ENCODE data around the gene IFFO2. TPM values are rescaled to one million over a fixed set of nuclear protein-coding genes. Genes with fewer than 3 reads are reported as not detected.

IFFO2 gene
- total RNA-seq, 2 donors from 2014 or later, result 5.4 to 14.7 TPM

- peak; percentile 50 to 69 for DNase-seq
- peak; percentile 44 for ATAC-seq
- intact Hi-C loops (cut with DNase I, micrococcal nuclease), result no loop called here
These were observed 30.0 kb downstream of the IFFO2 start for GRCh38 chr1:18926315-18927081.

DNA sequence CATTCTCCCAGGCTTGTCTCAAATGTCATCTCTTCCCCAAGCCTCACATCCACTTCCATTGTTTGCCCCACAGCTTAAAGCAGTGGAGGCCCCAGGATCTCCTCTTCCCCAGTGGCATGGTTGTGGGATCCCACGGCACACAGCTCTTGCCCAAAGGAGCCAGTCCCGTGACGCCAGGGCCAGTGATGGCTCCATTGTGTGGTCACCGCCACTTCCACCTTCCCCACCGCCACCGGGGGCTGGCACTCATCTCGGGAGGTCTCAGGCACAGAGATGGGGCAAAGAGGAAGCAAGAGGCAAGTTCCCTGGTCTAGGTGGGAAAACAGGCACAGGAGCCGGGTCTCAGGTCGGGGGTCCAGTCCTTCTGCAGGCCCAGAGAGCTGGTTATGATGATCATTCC, 31.2 kb downstream of the IFFO2 start:
- intact Hi-C loops (cut with DNase I, micrococcal nuclease), result no loop called here
- ATAC-seq, result no peak
- no peak for DNase-seq

DNA sequence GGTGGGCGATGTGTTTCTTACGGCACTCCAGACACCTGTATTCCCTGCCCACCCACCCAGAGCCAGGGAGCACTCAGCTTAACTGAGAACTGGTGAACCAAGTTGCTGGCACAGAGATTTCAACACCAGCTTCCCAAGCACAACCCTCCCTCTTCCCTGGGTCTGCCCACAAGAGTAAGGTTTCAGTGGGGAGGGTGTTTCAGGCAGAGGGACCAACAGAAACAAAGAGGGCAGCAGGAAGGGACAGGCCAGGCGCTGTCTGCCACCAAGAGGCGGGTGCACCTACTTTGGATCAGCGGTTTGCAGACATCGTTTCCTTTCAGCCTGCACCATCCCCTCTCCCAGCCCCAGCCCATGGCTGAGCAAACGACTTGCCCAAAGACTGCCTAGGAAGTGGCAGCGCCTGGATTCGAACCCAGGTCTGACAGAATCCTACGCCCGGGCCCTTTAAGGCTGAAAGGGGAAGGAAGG, 32.2 kb downstream of the IFFO2 start:
- ATAC-seq, result no peak
- intact Hi-C loops (cut with DNase I, micrococcal nuclease), result no loop called here
- no peak for DNase-seq

DNA sequence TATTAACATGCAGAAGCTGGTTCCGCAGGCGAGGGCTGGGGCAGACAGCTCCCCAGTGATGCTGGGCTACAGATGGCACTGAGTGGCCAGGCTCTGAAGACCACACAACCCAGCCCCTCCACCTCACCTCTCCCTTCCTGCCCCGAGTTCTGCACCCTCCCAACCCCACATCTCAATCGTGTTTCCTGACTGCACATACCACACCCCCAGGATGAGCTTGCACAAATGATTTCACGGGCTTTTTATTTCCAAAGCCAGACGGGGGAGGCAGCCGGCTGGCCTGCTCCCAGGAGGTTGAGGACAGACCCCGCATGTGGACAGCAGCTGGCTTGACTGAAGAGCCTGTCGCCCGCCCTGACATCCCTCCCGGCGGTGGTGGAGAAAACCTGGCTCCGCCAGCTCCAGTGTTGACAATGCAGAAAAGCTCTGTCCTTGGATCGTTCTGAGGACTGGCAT, 32.7 kb downstream of the IFFO2 start:
- no peak for DNase-seq
- ATAC-seq, result no peak
- intact Hi-C loops (cut with DNase I, micrococcal nuclease), result no loop called here

- intact Hi-C loops (cut with DNase I, micrococcal nuclease), result no loop called here
- DNase-seq (no peak), ATAC-seq (no peak)
These were observed 33.4 kb downstream of the IFFO2 start for GRCh38 chr1:18922848-18923755.

- DNase-seq (peak; percentile 37 to 76), ATAC-seq (peak; percentile 48)
- intact Hi-C loops (cut with DNase I, micrococcal nuclease), result no loop called here
These were observed 34.2 kb downstream of the IFFO2 start for GRCh38 chr1:18922319-18922726.

DNA sequence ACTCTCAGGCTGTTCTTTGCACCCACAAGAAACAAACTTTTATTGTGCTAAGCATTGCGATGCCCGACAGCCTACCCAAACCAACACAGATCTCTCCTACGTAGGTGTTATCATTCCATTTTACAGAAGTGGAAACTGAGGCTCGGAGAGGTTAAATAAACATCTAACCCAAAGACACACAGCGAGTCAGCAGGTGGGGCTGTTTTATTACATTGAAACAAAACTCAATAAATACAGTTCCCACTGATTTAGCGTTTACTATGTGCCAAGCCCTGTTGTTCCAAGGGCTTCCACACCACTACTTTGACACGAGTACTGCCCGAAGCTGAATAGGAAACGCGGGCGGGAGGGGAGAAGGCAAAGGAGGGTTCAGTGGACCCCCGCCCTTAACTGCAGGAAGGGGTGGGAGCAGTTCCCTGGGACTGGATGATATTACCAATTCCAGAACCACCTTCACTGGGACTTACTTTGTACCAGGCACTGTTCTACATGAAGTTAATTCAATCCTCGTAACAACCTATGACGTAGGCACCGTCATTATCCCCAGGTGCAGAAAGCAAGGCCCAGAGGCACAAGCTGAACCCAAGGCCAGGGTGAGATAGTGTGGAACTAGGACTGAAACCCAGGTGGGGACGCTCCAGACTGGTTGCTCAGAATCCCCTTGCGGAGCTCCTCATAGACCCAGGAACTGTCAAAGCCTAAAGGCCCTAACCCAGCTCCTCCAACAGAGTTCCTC, 34.8 kb downstream of the IFFO2 start:
- no peak for DNase-seq
- ATAC-seq, result peak; percentile 64
- intact Hi-C loops (cut with DNase I, micrococcal nuclease), result no loop called here

DNA sequence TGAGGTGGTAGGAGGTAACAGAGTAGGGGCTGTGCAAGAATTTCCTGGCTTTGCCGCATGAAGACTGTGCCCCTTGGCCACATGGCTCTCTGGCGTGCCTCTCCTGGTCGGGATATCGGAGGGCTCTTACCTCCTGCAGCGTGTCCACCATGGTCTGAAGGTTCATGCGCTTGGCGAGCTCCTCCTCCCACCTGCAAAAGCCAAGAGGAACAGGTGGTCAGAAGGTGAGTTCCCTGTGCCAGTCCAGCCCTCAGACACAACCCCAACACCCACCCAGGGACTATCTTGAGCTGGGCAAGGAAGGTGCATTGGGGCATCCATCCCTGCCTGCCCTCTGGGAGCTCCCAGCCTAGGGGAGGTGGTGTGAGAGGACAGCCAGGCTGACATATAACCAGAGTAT, 35.5 kb downstream of the IFFO2 start:
- DNase-seq (no peak), ATAC-seq (no peak)
- intact Hi-C loops (cut with DNase I, micrococcal nuclease), result no loop called here

DNA sequence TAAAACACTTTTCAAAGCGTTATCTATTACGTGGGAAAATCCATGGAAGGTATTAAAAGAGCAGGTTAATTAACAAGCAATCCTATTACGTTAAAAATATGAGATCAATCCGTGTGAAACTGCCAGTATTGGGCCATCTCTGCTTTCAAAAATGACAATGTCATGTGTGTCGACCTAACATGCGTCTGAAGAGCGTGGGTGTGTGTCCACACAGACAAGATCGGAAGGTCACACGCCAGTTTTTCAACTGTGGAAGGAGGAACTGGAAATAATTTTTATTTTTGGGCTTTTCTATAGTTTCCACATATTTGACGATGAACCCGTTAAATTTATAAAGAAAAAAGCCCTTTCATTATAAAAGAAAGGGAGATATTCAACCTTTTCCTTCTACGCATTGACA, 36.5 kb downstream of the IFFO2 start:
- intact Hi-C loops (cut with DNase I, micrococcal nuclease), result loop anchor here in 1 of 2 donors (10.0 kb wide), 1 partner anchor 165 kb away; no protein-coding TSS in a partner anchor
- DNase-seq, result no peak
- ATAC-seq, result no peak

DNA sequence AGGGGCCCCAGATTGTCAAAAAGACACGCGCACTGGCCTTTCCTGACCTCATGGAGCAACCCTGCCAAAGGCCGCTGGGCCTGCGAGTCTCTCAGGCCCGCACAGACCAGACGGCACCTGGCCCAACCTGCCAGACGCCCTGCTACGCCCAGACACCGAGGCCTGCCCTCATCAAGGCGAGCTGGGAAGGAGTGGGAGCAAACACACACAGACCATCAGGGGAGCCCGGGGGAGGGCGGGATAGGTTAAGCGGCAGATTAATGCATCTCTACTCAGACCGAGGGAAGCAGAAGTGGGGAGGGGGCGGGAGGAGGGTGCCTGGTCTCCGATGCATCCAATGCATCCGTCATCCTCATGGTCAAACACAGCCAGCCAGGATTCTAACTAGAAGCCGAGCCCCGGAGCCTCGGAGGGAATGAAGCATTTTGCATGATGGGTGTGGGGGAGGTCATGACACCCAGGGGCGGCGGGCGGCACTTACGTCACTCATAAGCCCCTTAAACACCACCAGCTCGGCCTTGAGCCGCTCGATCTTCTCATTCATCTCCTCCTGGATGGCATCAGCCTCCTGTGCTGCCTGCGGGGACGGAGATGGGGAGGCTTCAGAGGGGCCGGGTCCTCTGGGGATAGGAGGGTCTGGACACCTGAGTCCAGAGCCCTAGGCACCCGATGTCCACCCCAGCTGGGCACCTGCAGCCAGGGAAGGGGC, 37.1 kb downstream of the IFFO2 start:
- intact Hi-C loops (cut with DNase I, micrococcal nuclease), result loop anchor here in 1 of 2 donors (10.0 kb wide), 1 partner anchor 165 kb away; no protein-coding TSS in a partner anchor
- DNase-seq (no peak), ATAC-seq (no peak)

- intact Hi-C loops (cut with DNase I, micrococcal nuclease), result loop anchor here in 1 of 2 donors (10.0 kb wide), 1 partner anchor 166 kb away; no protein-coding TSS in a partner anchor
- ATAC-seq, result no peak
- no peak for DNase-seq
These were observed 38.1 kb downstream of the IFFO2 start for GRCh38 chr1:18918417-18918816.

GRCh38 chr1:18917071-18917799, 39.2 kb downstream of the IFFO2 start:
- intact Hi-C loops (cut with DNase I, micrococcal nuclease), result loop anchor here in 1 of 2 donors (10.0 kb wide), 1 partner anchor 168 kb away; no protein-coding TSS in a partner anchor
- no peak for ATAC-seq
- no peak for DNase-seq

DNA sequence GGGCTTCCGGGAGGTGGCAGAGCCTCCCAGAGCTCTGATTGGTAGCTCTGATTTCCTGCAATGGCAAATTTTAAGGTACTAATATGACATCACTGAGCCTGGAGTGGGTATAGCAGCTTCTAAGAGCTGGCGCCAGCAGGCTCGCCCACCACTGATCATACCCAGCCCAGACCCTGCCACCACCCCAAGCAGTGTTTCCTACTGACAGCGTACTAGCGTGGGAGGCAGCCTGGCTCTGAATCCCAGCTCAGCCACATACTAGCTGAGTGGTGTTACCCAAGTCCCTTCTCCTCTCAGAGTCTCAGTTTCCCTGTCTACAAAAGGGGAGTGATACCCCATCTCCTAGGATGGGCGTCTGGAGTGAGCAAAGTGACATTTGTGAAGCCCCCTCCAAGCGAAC, 41.1 kb downstream of the IFFO2 start:
- DNase-seq (no peak), ATAC-seq (no peak)
- intact Hi-C loops (cut with DNase I, micrococcal nuclease), result loop anchor here in 1 of 2 donors (10.0 kb wide), 1 partner anchor 169 kb away; no protein-coding TSS in a partner anchor

DNA sequence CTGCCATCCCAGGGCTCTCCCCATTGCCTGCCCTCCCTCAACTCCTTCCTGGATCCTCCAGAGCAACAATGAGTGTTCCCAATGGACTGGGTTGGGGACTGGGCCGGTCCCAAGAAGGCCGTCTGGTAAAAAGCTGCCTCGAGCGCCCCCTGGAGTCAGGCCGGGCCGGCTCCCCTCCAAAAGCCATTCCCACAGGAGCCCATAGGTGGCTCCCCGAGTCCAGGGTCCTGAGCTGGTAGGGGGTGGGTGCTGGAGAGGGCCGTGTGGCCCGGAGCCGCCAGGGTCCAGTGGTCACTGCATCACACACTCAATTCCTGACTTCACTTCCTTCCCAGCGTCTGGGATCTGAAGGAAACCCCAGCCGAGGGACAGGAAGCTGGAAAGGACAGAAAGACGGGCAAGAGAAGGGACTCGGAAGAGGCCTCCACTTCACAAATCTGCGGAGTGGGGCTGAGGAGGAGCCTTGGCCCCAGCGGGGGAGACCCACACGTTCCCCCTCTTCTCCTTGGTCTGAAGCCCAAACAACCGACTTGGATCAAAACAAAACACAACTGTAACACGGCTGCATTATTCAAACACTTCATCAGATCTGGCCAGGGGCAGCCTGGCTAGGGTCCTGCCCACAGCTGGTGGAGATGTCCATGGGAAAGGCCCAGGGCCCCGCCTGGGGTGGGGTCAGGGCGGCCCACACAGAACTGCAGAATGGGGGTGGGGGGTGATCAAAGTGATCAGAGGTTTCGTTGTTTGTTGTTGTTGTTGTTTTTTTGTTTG, 43.2 kb downstream of the IFFO2 start:
- intact Hi-C loops (cut with DNase I, micrococcal nuclease), result loop anchor here (5.0 to 10.0 kb wide), 2 partner anchors 49 to 172 kb away; no protein-coding TSS in a partner anchor
- ATAC-seq, result peak; percentile 87
- peak; percentile 62 to 84 for DNase-seq

- ATAC-seq (no peak), DNase-seq (no peak)
- intact Hi-C loops (cut with DNase I, micrococcal nuclease), result loop anchor here (5.0 to 10.0 kb wide), 2 partner anchors 50 to 172 kb away; no protein-coding TSS in a partner anchor
These were observed 43.9 kb downstream of the IFFO2 start for GRCh38 chr1:18912550-18912949.

GRCh38 chr1:18908911-18909771, 47.3 kb downstream of the IFFO2 start:
- intact Hi-C loops (cut with DNase I, micrococcal nuclease), result loop anchor here in 1 of 2 donors (5.0 kb wide), 1 partner anchor 188 kb away; no protein-coding TSS in a partner anchor
- DNase-seq (no peak), ATAC-seq (no peak)
